EL (cell line): ENCODE measurements around the gene LEAP2.
A peak's percentile ranks its signal among the peaks of the same experiment; 100 is the strongest.

Experiments used
- DNase-seq: peaks from one replicate; pipeline ENCODE4 v3.0.0-alpha.2; 2016

The LEAP2 gene

DNA sequence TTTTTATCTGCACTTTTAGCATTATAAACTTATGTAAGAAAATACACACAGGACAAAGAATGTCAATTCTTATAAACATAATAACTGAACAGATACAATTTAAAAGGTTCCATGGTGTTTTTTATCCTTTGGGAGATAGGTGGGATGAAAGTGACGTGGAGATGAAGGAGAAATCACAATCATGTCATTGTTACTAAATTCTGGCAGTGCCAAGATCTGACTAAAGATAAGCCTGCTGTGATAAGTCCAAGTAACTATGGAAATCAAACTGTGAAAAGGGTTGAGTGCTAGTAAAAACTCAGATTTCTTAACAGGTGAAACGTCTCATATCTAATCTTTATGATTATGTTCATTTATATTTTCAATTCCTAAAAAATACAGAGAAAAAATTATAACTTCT, 11.1 kb downstream of the LEAP2 start:
- DNase-seq: no peak

DNA sequence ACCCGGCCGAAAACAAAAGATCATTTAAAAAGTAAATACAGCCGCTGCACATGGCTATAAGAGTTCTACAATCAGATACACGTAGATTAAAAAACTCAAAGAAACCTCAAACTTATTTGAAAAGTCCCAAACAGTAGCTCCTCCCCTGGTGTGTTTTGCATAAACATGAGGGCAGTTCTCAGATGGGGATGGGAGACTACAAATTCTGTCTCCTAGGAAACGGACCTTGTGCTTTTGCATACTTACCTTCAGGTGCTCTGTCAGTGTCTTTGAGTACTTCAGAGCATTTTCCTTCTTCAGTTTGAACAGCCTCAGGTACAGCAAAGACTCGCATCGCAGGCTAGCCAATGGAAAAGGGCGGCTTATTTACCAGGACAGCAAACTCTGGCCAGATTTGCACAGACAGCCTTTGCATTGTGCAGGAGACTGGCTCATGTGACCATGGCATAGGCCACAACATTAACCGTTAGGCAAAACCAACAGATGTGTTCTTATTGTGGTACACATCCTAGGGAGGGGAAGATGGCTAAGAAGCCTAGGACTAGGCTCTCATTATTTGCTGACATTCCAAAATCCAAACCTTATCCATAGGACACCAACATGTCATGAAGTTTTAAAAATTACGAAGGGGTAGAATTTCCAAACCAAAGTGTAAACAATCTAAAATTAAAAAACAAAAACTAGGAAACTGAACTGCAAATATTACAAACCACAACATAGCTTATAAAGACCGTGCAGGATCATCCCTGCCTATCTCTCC, 12.8 kb downstream of the LEAP2 start:
- DNase-seq: no peak

DNA sequence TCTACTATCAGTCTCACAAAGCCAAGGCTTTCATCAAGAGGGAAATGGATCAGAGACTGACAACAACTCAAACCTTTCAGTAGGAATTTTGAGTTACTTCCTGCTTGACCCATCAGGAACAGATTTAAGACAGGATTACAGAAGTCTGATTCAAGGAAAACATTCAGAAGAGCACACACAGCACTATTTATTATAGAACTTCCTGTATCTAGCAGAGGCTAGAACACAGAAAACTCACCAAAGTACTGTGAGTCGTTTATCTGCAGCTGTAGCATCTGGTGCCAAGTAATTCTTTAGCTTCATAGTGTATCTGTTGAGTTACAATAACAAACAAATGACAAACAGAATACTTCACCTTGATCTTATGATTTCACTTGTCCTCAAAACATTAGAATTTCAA, 13.8 kb downstream of the LEAP2 start:
- no peak for DNase-seq

DNA sequence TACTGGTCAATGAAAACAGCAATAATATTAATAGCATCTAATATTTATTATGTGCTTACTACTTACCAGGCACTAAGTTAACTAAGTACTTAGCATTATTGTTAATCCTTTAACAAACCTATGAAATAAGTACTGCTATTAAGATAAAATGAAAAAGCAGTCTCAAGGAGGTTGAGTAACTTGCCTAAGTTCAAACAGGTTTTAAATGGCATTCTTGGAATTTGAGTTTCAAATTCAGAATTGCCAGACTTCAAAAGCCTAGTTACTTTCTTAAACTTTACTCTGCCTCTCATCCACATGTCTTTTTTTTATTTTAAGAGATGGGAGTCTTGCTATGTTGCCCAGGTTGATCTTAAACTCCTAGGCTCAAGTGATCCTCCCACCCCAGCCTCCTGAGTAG, 16.0 kb downstream of the LEAP2 start:
- no peak for DNase-seq

DNA sequence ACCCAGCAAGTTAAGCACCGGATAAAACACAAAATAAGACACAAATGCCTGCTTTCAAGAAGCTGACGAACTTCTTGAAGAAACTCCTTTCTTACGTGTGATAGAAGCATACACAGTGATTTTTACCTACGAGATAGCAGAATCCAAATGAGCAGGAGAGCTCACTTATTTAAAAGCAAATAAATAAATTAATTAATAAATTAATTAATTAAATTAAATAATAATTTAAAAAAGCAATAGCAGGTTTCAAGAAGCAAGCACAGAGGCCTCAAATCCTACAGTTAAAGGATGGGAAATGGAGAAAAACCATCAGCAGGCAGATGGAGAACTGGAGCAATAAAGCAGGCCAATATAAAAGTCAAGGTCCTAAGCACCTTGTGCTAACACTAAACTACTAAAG, 17.3 kb downstream of the LEAP2 start:
- DNase-seq: no peak

DNA sequence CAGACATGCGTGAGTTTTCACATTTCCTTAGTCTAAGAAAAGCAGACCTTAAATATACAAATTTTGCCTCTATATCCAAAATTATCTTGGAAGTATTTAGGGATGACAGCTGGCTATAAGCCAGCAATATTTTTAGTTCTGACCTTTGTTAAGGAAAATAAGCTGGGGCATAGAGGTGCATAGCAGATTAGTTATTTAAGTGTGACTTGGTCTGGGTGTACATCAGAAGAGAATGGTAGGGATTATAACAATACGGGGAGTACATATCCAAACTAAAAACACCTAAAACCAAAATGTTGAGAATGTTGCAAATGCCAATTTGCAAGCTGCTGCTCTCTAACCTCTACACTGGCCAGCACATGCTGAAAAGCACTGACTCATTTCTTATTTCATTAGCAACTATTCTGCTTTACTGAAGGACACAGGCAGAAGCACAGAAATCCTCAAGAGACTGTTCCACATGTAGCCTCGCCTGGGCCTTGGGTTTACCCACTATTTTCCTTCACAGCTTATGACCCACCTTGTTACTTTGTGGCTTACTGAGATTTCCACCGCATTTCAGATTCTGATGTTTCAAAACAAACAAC, 22.3 kb downstream of the LEAP2 start:
- DNase-seq: no peak

DNA sequence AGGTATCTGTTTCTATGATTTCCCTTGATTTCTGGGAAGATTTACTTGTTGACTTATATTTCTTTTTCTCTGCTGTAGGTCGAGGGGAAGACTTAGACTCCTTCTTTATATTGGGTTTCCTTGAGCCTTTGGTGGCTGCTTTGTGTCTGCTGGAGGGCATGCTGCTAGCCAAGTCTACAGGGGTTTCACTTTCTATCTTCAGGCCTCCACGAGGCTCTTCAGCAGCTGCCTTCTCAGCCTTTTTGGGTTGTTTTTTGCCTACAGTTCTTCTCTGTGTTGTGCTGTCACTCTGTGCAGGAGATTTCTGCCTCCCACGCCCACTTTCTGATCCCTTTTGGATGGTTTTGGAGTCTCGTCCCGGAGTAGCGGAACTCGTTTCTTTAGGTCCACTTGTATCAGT, 23.2 kb downstream of the LEAP2 start:
- DNase-seq: no peak

DNA sequence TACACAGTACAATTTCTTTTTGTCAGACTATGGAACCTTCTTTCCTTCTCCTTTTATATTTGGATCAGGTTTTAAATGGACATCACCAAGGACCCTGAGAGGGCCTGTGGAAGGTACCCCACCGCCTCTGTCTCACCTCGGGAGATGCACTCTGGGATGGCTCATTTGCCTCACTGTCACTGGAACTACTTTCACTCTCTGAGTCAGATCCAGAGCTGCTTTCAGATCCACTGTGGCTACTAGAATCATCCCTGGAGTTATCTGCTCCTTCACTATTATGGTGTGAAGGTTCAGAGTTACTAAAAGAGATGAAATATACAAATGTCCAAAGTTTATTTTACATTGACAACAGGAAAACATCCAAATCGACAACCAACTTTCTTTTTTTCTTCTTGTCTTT, 24.6 kb downstream of the LEAP2 start:
- no peak for DNase-seq

DNA sequence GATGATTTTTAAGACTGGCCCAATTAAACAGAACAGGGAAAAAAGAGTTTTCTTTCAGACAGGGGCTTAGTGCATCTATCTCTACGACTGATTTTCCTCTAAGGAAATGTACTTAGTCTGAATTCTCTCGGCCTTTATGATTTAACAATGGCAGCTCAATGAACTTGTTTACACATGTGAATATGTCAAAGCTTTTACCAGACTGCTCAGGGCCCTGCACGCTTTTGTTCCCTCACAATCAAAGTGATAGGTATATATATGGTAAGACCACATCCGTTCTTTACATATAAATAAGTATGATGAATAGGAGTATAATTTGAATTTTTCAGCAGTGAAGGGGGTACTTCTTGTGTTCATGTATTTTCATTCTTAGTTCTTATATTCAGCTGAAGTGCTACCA, 27.6 kb downstream of the LEAP2 start:
- no peak for DNase-seq

DNA sequence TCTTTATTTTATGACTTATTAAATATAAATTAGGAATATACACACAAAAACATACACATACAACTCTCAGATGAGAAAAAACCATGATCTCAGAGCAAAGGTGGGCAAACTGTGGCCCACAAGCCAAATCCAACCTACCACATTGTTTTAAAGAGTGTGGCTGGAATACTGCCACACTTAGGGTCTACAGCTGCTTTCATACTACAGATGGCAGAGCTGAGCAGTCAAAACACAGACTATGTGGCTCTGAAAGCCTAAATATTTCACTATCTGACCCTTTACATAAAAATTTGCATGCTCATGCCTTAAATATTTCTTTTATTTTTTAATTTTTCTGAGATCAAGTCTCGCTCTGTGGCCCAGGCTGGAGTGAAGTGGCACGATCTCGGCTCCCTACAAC, 28.3 kb downstream of the LEAP2 start:
- no peak for DNase-seq

DNA sequence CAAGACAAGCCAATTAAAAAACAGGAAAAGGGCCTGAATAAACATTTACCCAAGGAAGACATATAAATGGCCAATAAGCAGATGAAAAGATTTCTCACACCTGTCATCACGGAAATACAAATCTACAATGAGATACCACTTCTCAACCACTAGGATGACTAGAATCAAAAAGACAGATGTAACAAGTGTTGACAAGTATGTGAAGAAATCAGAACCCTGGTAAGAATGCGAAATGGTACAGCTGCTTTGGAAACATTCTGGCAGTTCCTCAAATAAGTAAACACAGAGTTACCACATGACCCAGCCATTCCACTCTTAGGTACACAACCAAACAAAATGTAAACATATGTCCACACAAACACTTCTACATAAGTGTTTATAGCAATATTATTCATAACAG, 32.5 kb downstream of the LEAP2 start:
- no peak for DNase-seq

DNA sequence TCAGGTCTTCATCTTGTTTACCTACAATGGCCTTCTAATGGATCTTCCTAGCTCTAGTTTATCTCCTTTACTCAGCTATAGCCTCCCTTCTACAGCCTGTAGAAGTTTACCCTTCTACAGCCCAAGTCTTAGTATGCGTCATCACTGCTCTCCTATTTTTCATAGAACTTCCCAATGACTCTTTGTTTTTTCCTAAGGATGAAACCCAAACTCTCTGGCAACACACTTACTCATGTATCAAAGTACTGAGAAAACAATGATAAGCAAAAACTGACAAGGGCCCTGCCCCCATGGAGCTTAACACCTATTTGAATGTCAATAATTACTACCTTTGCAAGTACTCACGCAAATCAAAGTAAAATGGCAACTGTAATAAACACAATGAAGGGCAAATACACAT, 33.7 kb downstream of the LEAP2 start:
- no peak for DNase-seq

DNA sequence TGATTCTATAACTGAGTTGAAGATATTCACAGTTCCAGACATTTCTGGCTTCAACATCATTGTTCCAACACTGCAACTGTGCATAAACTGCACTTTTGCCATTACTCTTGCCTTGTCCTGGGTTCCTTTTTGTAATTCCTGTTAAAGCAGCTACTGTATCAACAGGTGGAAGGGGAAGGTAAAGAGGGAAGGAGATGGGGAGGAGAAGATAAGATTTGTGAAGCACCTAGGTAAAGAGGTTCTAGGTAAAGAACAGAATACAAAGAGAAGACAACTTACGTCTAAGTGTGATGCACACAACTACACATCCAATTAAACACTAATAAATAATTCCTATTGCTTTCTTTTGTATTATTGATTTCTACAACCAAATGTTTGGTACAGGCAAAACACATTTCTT, 36.2 kb downstream of the LEAP2 start:
- DNase-seq: no peak

DNA sequence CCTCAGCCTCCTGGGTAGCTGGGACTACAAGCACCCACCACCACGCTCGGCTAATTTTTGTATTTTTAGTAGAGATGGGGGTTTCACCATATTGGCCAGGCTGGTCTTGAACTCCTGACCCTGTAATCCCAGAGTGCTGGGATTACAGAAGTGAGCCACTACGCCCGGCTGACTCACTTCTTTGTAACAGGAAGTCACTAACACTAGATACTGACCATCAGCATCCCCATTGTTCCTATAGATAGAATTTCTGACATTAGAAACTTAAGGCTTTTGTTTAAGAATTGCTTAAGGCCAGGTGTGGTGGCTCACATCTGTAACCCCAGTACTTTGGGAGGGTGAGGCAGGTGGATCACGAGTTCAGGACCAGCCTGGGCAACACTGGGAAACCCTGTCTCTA, 42.2 kb downstream of the LEAP2 start:
- peak; percentile 29 for DNase-seq

DNA sequence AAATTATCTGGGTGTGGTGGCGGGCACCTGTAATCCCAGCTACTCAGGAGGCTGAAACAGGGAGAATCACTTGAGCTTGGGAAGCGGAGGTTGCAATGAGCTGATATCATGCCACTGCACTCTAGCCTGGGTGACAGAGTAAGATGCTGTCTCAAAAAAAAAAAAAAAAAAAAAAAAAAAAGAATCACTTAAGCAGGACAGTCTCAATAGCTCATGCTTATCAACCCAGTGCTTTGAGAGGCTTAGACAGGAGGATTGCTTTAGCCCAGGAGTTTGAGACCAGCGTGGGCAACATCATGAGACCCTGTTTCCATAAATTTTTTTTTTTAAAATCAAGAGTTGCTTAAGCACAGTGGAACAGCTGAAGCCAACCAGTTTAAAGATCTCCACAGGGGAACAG, 42.6 kb downstream of the LEAP2 start:
- no peak for DNase-seq
